B cell (primary cell): ENCODE data around the gene TMEM255B. TPM values are rescaled to one million over a fixed set of nuclear protein-coding genes. Genes with fewer than 3 reads are reported as not detected.

ENCODE experiments used
- ATAC-seq: fragments of 200-7000 bp; cut with Tn5 transposase; one replicate; pipeline ENCODE4 v1.10.0; 2021; ENCODE audit warnings: low read depth, mild to moderate bottlenecking, moderate number of reproducible peaks, moderate library complexity
- CTCF ChIA-PET: fragments of 350-600 bp; sonication (Branson Sonifier 250); formaldehyde crosslinking; loops from one replicate; lab custom pipeline; 2021; ENCODE audit warnings: antibody characterized with exemption, inconsistent platforms; lab: Charles Lee
- POLR2A ChIA-PET: fragments of 350-600 bp; sonication (Branson Sonifier 250); formaldehyde crosslinking; loops from one replicate; lab custom pipeline; 2021; ENCODE audit warnings: antibody characterized with exemption; lab: Charles Lee
- DNase-seq: peaks from one replicate; pipeline ENCODE4 v3.0.0; 2013
- H2AFZ ChIP-seq: 2 replicates; pipeline ENCODE4 v1.6.1; 2012; ENCODE audit warnings: mild to moderate bottlenecking, low read depth, low read length; ENCODE audit not compliant: insufficient read depth, poor library complexity, severe bottlenecking
- H3K27ac ChIP-seq, 2 donors: 1 replicate in 1 of 2; 2 replicates in 1 of 2; pipeline ENCODE4 v1.5.1; 2012 to 2013; ENCODE audit warnings: low read length in 2 of 2, mild to moderate bottlenecking in 2 of 2, moderate library complexity in 1 of 2
- H3K27me3 ChIP-seq, 4 experiments: fragments of 200-600 bp in 1 of 4; sonication (generic) in 1 of 4; replicated peaks in 1 of 4; 1 replicate in 2 of 4; 2 replicates in 2 of 4; pipeline versions ENCODE4 v1.6.1 to v1.7.0; 2013 to 2016; ENCODE audit warnings: low read length in 3 of 4, mild to moderate bottlenecking in 2 of 4, mixed read lengths in 1 of 4, moderate library complexity in 1 of 4; ENCODE audit not compliant: insufficient read depth in 4 of 4, control insufficient read depth in 3 of 4; ENCODE audit errors: control extremely low read depth in 1 of 4
- H3K36me3 ChIP-seq, 2 experiments: replicated peaks in 1 of 2; 1 replicate in 1 of 2; 2 replicates in 1 of 2; pipeline versions ENCODE4 v1.6.1 to v1.7.1; 2013; ENCODE audit warnings: low read length in 1 of 2; ENCODE audit not compliant: insufficient read depth in 2 of 2, control insufficient read depth in 1 of 2; ENCODE audit errors: control extremely low read depth in 1 of 2, extremely low read depth in 1 of 2
- H3K4me1 ChIP-seq, 2 donors: fragments of 200-600 bp in 1 of 2; sonication (generic) in 1 of 2; 1 replicate in 1 of 2; 2 replicates in 1 of 2; pipeline versions ENCODE4 v1.5.1 to v1.6.1; 2013 to 2017; ENCODE audit warnings: low read length in 2 of 2; ENCODE audit not compliant: control insufficient read depth in 2 of 2, insufficient read depth in 2 of 2
- H3K4me2 ChIP-seq: replicated peaks from 2 replicates; pipeline ENCODE3; 2012; ENCODE audit warnings: mild to moderate bottlenecking, low read depth, low read length; ENCODE audit not compliant: poor library complexity, severe bottlenecking
- H3K4me3 ChIP-seq, 5 experiments: fragments of 200-600 bp in 1 of 5; sonication (generic) in 1 of 5; 1 replicate in 3 of 5; 2 replicates in 2 of 5; pipeline versions ENCODE4 v1.5.1 to v1.7.0; 2011 to 2016; ENCODE audit warnings: low read length in 4 of 5, mild to moderate bottlenecking in 4 of 5, low read depth in 2 of 5, control low read depth in 1 of 5, moderate library complexity in 1 of 5; ENCODE audit not compliant: insufficient read depth in 1 of 5; ENCODE audit errors: control extremely low read depth in 1 of 5, extremely low read depth in 1 of 5
- H3K79me2 ChIP-seq: fragments of 200-600 bp; sonication (generic); one replicate; pipeline ENCODE4 v1.6.0; 2016; ENCODE audit warnings: low read length; ENCODE audit not compliant: control insufficient read depth, insufficient read depth
- H3K9ac ChIP-seq: fragments of 200-600 bp; sonication (generic); 2 replicates; pipeline ENCODE4 v1.6.1; 2017; ENCODE audit warnings: mild to moderate bottlenecking, low read length, moderate library complexity
- H3K9me3 ChIP-seq, 3 donors: one replicate each; pipeline versions ENCODE4 v1.6.1 to v1.7.1; 2013; ENCODE audit warnings: low read length in 2 of 3; ENCODE audit not compliant: control insufficient read depth in 2 of 3, insufficient read depth in 1 of 3; ENCODE audit errors: control extremely low read depth in 1 of 3
- H4K20me1 ChIP-seq: 2 replicates; pipeline ENCODE4 v1.6.0; 2012; ENCODE audit warnings: mild to moderate bottlenecking, low read length; ENCODE audit not compliant: insufficient read depth, control insufficient read depth, poor library complexity, severe bottlenecking
- H3K27ac Mint-ChIP-seq: one replicate; pipeline ENCODE4 v1.8.0; 2021; ENCODE audit warnings: mixed read lengths
- H3K27me3 Mint-ChIP-seq: one replicate; pipeline ENCODE4 v1.8.0; 2021; ENCODE audit warnings: mixed read lengths
- H3K4me1 Mint-ChIP-seq: one replicate; pipeline ENCODE4 v1.8.0; 2021; ENCODE audit warnings: mixed read lengths
- H3K4me3 Mint-ChIP-seq: one replicate; pipeline ENCODE4 v1.8.0; 2021; ENCODE audit warnings: mixed read lengths
- H3K9me3 Mint-ChIP-seq: one replicate; pipeline ENCODE4 v1.8.0; 2022; ENCODE audit warnings: mixed read lengths; ENCODE audit not compliant: insufficient read depth
- EZH2 ChIP-seq: IDR thresholded peaks from 2 replicates; pipeline ENCODE4 v1.6.1; 2012; ENCODE audit warnings: borderline replicate concordance, low read depth, mild to moderate bottlenecking, moderate library complexity, low read length; ENCODE audit not compliant: insufficient read depth, poor library complexity, severe bottlenecking
- WGBS: methylation state at CpG from one replicate; pipeline ENCODE4 v1.1.5; 2013; ENCODE audit warnings: missing lambda C conversion rate; ENCODE audit not compliant: insufficient coverage; 5-methylcytosine and 5-hydroxymethylcytosine counted together
- intact Hi-C: fragments of 100-400 bp; cut with micrococcal nuclease; formaldehyde crosslinking; loops from one replicate; pipeline ENCODE4 v1.10.0; 2022
- polyA plus RNA-seq: library from polyadenylated mRNA; depleted of rRNA; stranded (reverse); fragments of >200 nt; gene quantifications from 2 replicates; pipeline ENCODE4 v1.2.3, GENCODE V29; 2012
- total RNA-seq, 2 donors: library from RNA; stranded (reverse); fragments of 120-200 nt in 1 of 2; gene quantifications; 1 replicate in 1 of 2; 2 replicates in 1 of 2; pipeline versions ENCODE4 v1.2.3 to v1.2.4, GENCODE V29; 2013 to 2022
- TF ChIP-seq, protein P1 (sequence below): fragments of 200-600 bp; IDR thresholded peaks from one replicate; pipeline ENCODE4 v1.8.0; 2022; ENCODE audit warnings: antibody characterized with exemption, mild to moderate bottlenecking

Gene TMEM255B
- total and polyA plus RNA-seq, 2 donors (not counting 1 experiment from before 2014, with no cell fraction given), result 2.1 to 8.2 TPM

DNA sequence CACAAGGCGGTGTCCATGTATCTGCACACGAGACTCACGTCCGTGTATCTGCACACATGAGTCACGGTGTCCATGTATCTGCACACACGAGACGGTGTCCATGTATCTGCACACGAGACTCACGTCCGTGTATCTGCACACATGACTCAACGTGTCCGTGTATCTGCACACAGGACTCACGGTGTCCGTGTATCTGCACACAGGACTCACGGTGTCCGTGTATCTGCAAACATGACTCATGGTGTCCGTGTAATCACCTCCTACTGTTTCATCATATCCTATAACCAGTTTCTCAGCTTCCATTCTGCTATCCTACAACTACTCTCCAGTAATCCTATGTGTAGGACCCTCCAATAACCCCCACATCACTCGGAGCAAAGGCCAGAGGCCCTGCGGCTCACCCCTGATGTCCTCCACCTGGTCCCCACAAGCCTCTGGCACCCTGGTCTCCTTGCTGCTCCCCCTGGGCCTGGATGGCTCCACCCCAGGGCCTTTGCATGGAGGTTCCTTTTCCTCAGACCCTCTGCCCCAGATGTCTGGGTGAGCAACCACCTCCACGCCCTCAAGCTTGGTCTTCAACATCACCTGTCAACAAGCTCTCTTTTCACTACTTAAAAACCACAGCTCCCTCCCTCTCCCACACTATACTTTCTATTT lies 2.5 kb upstream of the TMEM255B start:
- ChIA-PET POLR2A (no interaction called here), CTCF (interaction anchor here (1.0 kb wide), 1 partner anchor 470 kb away, joined by 3 read pairs; no protein-coding TSS in a partner anchor)
- 96% methylated on average over 20 of the region's 20 CpGs for WGBS
- TF ChIP-seq EZH2, result no peak
- TF ChIP-seq, protein P1, sequence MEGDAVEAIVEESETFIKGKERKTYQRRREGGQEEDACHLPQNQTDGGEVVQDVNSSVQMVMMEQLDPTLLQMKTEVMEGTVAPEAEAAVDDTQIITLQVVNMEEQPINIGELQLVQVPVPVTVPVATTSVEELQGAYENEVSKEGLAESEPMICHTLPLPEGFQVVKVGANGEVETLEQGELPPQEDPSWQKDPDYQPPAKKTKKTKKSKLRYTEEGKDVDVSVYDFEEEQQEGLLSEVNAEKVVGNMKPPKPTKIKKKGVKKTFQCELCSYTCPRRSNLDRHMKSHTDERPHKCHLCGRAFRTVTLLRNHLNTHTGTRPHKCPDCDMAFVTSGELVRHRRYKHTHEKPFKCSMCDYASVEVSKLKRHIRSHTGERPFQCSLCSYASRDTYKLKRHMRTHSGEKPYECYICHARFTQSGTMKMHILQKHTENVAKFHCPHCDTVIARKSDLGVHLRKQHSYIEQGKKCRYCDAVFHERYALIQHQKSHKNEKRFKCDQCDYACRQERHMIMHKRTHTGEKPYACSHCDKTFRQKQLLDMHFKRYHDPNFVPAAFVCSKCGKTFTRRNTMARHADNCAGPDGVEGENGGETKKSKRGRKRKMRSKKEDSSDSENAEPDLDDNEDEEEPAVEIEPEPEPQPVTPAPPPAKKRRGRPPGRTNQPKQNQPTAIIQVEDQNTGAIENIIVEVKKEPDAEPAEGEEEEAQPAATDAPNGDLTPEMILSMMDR, result no peak
- H3K27me3 ChIP-seq, result peaks cover 0 to 19% (median 16%) of the 10 kb centered on the region in 4 experiments
- H3K79me2 ChIP-seq, result no peaks in the 10 kb centered on the region
- peaks cover 13 to 16% of the 10 kb centered on the region in 2 donors for H3K4me1 ChIP-seq
- H2AFZ ChIP-seq, result no peak overlapping the region
- Mint-ChIP-seq H3K9me3 (no peaks in the 10 kb centered on the region), H3K4me1 (peaks cover 20% of the 10 kb centered on the region), H3K4me3 (no peak overlapping the region), H3K27me3 (peaks cover 20% of the 10 kb centered on the region), H3K27ac (no peak overlapping the region)
- H3K9ac ChIP-seq, result no peak overlapping the region
- H3K4me3 ChIP-seq, result no peak overlapping the region
- intact Hi-C loops, result no loop called here
- H3K4me2 ChIP-seq, result no peak overlapping the region
- H3K27ac ChIP-seq, result no peak overlapping the region
- DNase-seq (no peak), ATAC-seq (no peak)
- H4K20me1 ChIP-seq, result no peaks in the 10 kb centered on the region
- peaks cover 0 to 10% (median 0%) of the 10 kb centered on the region in 3 donors for H3K9me3 ChIP-seq
- H3K36me3 ChIP-seq, result no peaks in the 10 kb centered on the region
